Body of pancreas (tissue), 4 donors: Measurements from ENCODE around the gene AMMECR1.
A peak's percentile ranks its signal among the peaks of the same experiment; 100 is the strongest.

Experiments used
- POLR2A ChIP-seq, 3 donors: fragments of 450-650 bp; IDR thresholded peaks; one replicate each; pipeline ENCODE4 v1.6.1; 2016; ENCODE audit warnings: antibody characterized with exemption in 3 of 3, mild to moderate bottlenecking in 2 of 3
- TF ChIP-seq, protein P1 (sequence below), 7 experiments: fragments of 450-650 bp in 4 of 7; fragments of 200-600 bp in 3 of 7; sonication (generic) in 3 of 7; IDR thresholded peaks; one replicate each; pipeline ENCODE4 v1.5.1; 2016 to 2019; ENCODE audit warnings: antibody characterized with exemption in 7 of 7

DNA sequence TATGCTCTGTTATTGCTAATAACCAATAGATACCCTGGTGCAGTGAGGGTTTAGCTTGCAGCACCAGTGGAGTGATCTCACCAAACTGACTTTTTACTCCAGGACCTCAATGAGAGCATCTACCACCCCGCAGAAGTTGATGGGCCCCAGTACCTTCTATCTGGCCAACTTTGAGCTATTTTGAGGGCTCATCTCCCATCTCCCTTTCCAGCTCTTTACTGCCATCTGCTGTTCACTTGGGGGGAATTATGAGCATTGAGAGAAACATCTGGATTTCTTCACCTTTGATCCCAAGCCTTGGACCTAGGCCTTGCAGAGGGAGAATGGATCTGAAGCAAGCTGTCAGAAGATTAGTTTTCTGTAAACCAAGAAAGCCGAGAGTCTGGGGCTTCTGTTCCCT is 171.4 kb downstream of the AMMECR1 start:
- TF ChIP-seq, protein P1, sequence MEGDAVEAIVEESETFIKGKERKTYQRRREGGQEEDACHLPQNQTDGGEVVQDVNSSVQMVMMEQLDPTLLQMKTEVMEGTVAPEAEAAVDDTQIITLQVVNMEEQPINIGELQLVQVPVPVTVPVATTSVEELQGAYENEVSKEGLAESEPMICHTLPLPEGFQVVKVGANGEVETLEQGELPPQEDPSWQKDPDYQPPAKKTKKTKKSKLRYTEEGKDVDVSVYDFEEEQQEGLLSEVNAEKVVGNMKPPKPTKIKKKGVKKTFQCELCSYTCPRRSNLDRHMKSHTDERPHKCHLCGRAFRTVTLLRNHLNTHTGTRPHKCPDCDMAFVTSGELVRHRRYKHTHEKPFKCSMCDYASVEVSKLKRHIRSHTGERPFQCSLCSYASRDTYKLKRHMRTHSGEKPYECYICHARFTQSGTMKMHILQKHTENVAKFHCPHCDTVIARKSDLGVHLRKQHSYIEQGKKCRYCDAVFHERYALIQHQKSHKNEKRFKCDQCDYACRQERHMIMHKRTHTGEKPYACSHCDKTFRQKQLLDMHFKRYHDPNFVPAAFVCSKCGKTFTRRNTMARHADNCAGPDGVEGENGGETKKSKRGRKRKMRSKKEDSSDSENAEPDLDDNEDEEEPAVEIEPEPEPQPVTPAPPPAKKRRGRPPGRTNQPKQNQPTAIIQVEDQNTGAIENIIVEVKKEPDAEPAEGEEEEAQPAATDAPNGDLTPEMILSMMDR (IDR thresholded peaks at IDR 0.05): peak; percentile 36 to 64 (median 52)
- TF ChIP-seq POLR2A (IDR thresholded peaks at IDR 0.05): no peak
